Glutamatergic neuron (in vitro differentiated cells): ENCODE data around the gene TTYH2. TPM values are rescaled to one million over a fixed set of nuclear protein-coding genes. Genes with fewer than 3 reads are reported as not detected.

Source experiments
- DNase-seq: peaks from one replicate; pipeline ENCODE4 v3.0.0; 2022
- H3K27ac Mint-ChIP-seq: one replicate; pipeline ENCODE4 v1.8.0; 2020; ENCODE audit warnings: mild to moderate bottlenecking, mixed read lengths, inconsistent platforms; ENCODE audit not compliant: unreplicated experiment
- H3K27me3 Mint-ChIP-seq: one replicate; pipeline ENCODE4 v1.8.0; 2020; ENCODE audit warnings: mild to moderate bottlenecking, moderate library complexity, mixed read lengths, inconsistent platforms; ENCODE audit not compliant: unreplicated experiment
- H3K36me3 Mint-ChIP-seq: one replicate; pipeline ENCODE4 v1.8.0; 2020; ENCODE audit warnings: mild to moderate bottlenecking, mixed read lengths, inconsistent platforms; ENCODE audit not compliant: unreplicated experiment
- H3K4me1 Mint-ChIP-seq: one replicate; pipeline ENCODE4 v1.8.0; 2020; ENCODE audit warnings: mild to moderate bottlenecking, low read depth, mixed read lengths, inconsistent platforms; ENCODE audit not compliant: unreplicated experiment
- H3K4me3 Mint-ChIP-seq: one replicate; pipeline ENCODE4 v1.8.0; 2020; ENCODE audit warnings: mild to moderate bottlenecking, mixed read lengths, inconsistent platforms; ENCODE audit not compliant: unreplicated experiment
- H3K9me3 Mint-ChIP-seq: one replicate; pipeline ENCODE4 v1.8.0; 2020; ENCODE audit warnings: mild to moderate bottlenecking, moderate library complexity, mixed read lengths, inconsistent platforms; ENCODE audit not compliant: unreplicated experiment
- total RNA-seq: library from RNA; stranded (reverse); fragmentation: NEBNext Ultra II Directional; extraction: Animal tissue kit (Norgen Biotek cat#: 25700); gene quantifications from one replicate; pipeline ENCODE4 v1.2.1, GENCODE V29; 2021; ENCODE audit not compliant: unreplicated experiment
- TF ChIP-seq, protein P1 (sequence below): fragments of 200-600 bp; sonication (generic); IDR thresholded peaks from one replicate; pipeline ENCODE4 v1.5.0; 2021; ENCODE audit not compliant: partially characterized antibody, unreplicated experiment

The TTYH2 gene
- total RNA-seq, 1 donor from 2014 or later: 121 TPM

DNA sequence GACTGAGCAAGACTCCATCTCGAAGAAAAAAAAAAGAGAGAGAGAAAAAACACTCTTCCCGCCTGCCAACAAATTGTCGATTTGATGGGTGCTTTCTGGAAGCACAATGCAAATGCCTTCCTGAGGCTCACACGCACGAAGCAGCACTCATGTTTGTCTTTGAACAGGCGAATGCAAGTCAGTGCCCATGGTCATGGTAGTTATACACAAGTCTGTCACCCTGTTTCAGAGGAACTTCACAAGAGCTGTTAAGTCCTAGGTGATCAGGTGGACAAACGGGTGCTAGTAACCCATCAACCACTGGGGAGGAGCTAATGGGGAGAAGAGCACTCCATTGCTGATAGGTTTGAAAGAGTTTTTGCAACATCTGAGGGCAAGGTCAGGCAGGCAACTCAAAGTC is 54.2 kb downstream of the TTYH2 start:
- no peak for DNase-seq
- H3K27me3 Mint-ChIP-seq: peaks cover 6% of the 10 kb centered on the region
- no peak overlapping the region for H3K4me3 Mint-ChIP-seq
- no peaks in the 10 kb centered on the region for H3K9me3 Mint-ChIP-seq
- H3K27ac Mint-ChIP-seq: no peak overlapping the region
- peaks cover 10% of the 10 kb centered on the region for H3K4me1 Mint-ChIP-seq
- no peaks in the 10 kb centered on the region for H3K36me3 Mint-ChIP-seq
- TF ChIP-seq, protein P1, sequence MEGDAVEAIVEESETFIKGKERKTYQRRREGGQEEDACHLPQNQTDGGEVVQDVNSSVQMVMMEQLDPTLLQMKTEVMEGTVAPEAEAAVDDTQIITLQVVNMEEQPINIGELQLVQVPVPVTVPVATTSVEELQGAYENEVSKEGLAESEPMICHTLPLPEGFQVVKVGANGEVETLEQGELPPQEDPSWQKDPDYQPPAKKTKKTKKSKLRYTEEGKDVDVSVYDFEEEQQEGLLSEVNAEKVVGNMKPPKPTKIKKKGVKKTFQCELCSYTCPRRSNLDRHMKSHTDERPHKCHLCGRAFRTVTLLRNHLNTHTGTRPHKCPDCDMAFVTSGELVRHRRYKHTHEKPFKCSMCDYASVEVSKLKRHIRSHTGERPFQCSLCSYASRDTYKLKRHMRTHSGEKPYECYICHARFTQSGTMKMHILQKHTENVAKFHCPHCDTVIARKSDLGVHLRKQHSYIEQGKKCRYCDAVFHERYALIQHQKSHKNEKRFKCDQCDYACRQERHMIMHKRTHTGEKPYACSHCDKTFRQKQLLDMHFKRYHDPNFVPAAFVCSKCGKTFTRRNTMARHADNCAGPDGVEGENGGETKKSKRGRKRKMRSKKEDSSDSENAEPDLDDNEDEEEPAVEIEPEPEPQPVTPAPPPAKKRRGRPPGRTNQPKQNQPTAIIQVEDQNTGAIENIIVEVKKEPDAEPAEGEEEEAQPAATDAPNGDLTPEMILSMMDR: no peak

DNA sequence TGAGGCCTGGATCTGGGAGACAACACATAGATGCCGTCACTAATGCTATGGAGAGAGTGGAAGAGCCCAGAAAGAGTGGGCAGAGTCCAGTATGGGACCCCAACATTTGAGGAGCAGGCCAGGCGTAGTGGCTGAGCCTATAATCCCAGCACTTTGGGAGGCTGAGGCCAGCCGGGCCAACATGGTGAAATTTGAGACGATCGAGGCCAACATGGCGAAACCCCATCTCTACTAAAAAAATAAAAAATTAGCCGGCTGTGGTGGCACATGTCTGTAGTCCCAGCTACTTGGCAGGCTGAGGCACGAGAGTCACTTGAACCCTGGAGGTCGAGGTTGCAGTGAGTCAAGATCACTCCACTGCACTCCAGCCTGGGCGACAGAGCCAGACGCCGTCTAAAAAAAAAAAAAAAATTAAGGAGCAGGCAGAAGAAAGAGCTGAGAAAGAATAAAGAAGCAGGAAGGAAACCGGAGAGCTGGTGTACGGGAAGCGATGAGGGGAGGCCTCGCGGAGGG is 54.7 kb downstream of the TTYH2 start:
- no peaks in the 10 kb centered on the region for H3K9me3 Mint-ChIP-seq
- H3K4me3 Mint-ChIP-seq: no peak overlapping the region

DNA sequence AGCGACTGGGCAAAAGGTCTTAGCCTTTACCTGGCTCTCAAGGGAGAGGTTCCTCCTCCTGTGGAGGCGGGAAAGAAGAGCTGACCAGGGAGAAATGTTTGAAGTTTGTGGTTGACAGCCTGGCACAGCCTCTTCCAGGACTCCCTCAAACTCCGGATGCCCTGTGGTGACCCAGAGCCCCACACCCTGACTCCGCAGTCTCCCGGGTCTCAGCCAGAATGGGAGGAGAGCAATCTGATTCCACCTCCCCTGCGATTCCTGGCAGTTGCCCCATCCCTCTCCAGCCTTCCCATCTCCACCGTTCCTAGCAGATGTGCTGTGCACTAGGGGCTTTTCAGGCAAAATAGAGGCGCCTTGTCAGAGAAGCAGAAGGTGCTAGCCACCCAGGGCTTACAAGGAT is 55.2 kb downstream of the TTYH2 start:
- DNase-seq: no peak
- Mint-ChIP-seq H3K4me3 (no peak overlapping the region), H3K27me3 (peaks cover 4% of the 10 kb centered on the region), H3K27ac (no peak overlapping the region), H3K9me3 (no peaks in the 10 kb centered on the region), H3K36me3 (no peaks in the 10 kb centered on the region), H3K4me1 (peaks cover 11% of the 10 kb centered on the region)
- TF ChIP-seq, protein P1: no peak

More for the DNA sequence above, 54.7 kb downstream of the TTYH2 start:
- DNase-seq: no peak
- Mint-ChIP-seq H3K27me3 (peaks cover 4% of the 10 kb centered on the region), H3K4me1 (peaks cover 13% of the 10 kb centered on the region), H3K27ac (no peak overlapping the region), H3K36me3 (no peaks in the 10 kb centered on the region)
- TF ChIP-seq, protein P1: no peak

DNA sequence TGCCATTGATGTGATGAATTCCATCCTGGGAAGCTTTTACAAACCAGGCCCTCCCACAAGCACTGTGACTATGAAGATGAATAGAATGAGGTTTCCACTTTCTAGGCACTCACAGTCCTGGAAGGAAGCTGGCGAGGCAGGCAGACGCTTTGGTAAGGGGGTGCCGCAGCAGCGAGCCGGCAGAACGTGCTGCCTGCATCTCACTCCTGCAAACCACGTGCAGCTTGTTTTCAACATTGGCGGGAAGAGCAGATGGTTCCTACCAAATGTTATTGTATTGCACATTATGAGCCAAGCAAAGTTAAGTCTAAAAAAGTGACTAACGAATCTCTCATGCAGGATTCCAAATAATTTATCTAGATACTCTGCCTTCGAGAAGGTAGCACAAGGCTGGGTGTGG is 57.0 kb downstream of the TTYH2 start:
- H3K9me3 Mint-ChIP-seq: no peaks in the 10 kb centered on the region
- DNase-seq: no peak
- peaks cover 21% of the 10 kb centered on the region for H3K4me1 Mint-ChIP-seq
- no peaks in the 10 kb centered on the region for H3K36me3 Mint-ChIP-seq
- no peak overlapping the region for H3K4me3 Mint-ChIP-seq
- TF ChIP-seq, protein P1: no peak
- peaks cover 8% of the 10 kb centered on the region for H3K27me3 Mint-ChIP-seq
- H3K27ac Mint-ChIP-seq: no peak overlapping the region

DNA sequence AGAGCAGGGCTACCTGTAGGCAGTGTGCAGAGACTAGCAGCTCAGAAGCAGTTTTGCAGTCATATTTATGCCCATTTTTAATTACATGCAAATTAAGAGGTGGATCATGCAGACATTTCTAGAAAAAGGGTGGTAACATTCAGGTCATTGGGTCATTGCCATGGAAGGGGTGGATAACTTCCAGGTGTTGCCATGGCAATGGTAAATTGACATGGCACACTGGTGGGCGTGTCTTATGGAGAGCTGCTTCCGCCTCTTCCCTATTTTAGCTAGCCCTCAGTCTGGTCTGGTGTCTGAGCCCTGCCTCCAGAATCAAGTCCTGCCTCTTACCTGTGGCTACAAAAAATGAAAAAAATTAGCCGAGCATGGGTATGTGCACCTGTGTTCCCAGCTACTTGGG is 57.9 kb downstream of the TTYH2 start:
- no peak for DNase-seq
- H3K4me1 Mint-ChIP-seq: peaks cover 26% of the 10 kb centered on the region
- H3K27ac Mint-ChIP-seq: no peak overlapping the region
- no peak overlapping the region for H3K4me3 Mint-ChIP-seq
- TF ChIP-seq, protein P1: no peak
- H3K36me3 Mint-ChIP-seq: no peaks in the 10 kb centered on the region
- peaks cover 2% of the 10 kb centered on the region for H3K9me3 Mint-ChIP-seq
- peaks cover 8% of the 10 kb centered on the region for H3K27me3 Mint-ChIP-seq
